ENCODE results near the gene FLG2. TPM values are rescaled to one million over a fixed set of nuclear protein-coding genes. Genes with fewer than 3 reads are reported as not detected.
A peak's percentile ranks its signal among the peaks of the same experiment; 100 is the strongest.
"Not testable (repeated sequence)": the region's sequence is repeated elsewhere in the genome, so short reads cannot be mapped to it uniquely, and the experiment has no call there.

FLG2 gene
- total RNA-seq, 2 donors from 2014 or later, result not detected

- ATAC-seq (no peak), DNase-seq (no peak)
- no peaks in the 10 kb centered on the region for H3K4me1 Mint-ChIP-seq
These were observed 11.4 kb downstream of the FLG2 start for GRCh38 chr1:152348447-152348846.

DNA sequence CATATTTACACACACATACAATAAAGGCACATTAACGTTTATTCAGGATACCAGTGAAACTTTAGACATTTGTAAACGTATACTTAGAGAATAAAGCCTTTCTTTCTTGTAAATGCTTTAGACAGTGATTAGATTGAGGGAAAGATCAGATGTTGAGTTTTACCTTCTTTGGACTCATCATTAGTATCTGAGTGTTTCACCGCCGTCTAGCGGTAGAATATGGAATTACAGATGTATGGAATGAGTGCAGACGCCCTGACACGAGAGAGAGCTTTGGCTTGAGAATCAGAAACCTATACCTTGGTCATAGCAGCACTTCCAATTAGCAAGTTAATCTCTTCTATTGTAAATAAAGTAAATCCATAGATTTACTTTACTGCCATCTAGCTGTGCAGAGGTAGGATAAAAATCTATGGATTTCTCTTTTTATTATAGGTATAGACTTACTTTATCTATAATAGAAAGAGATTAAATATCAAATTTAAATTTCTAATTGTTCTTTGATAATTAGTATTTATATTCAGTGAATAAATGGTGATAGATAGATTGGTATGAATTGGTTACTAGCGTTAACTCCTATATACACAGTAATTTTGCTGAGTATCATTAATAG is 12.6 kb downstream of the FLG2 start:
- no peaks in the 10 kb centered on the region for H3K9me3 ChIP-seq (ENCODE audit: control insufficient read depth, low read length, poor library complexity, severe bottlenecking)
- H3K27me3 Mint-ChIP-seq, result peaks cover 24% of the 10 kb centered on the region

More at GRCh38 chr1:152348447-152348846, 11.4 kb downstream of the FLG2 start:
- no peaks in the 10 kb centered on the region for H3K9me3 ChIP-seq (ENCODE audit: control insufficient read depth, low read length, poor library complexity, severe bottlenecking)
- Mint-ChIP-seq H3K4me3 (no peak overlapping the region), H3K36me3 (ENCODE audit: low read depth) (no peaks in the 10 kb centered on the region), H3K27me3 (peaks cover 18% of the 10 kb centered on the region), H3K27ac (no peak overlapping the region)

DNA sequence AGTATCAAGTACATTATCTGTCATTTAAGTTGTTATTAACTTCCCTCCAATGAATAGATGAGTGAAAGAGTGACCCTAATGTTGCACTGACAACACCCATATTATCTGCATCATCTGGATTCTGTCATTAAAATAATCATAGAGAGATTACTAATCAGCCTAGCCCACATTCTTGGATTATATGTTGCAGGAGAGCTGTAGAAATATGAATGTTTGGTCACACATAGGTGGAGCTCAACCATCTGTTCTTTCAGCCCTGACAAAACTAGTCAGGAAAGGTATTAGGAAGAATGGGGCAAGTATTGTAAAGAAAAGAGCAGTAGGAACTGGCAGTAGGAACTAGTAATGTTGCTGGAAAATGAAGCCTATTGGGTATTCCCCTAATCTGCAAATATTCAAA is 15.4 kb downstream of the FLG2 start:
- Mint-ChIP-seq H3K27me3 (peaks cover 29% of the 10 kb centered on the region), H3K36me3 (ENCODE audit: low read depth) (no peaks in the 10 kb centered on the region), H3K4me1 (no peaks in the 10 kb centered on the region), H3K27ac (no peak overlapping the region), H3K4me3 (no peak overlapping the region)
- ATAC-seq (no peak), DNase-seq (no peak)
- no peaks in the 10 kb centered on the region for H3K9me3 ChIP-seq (ENCODE audit: control insufficient read depth, low read length, poor library complexity, severe bottlenecking)

More for the DNA sequence above, 12.6 kb downstream of the FLG2 start:
- no peaks in the 10 kb centered on the region for H3K4me1 Mint-ChIP-seq
- H3K4me3 Mint-ChIP-seq, result no peak overlapping the region
- ATAC-seq (peak; percentile 77), DNase-seq (peak in 1 of 3 donors; percentile 44)
- no peak overlapping the region for H3K27ac Mint-ChIP-seq
- no peaks in the 10 kb centered on the region for H3K36me3 Mint-ChIP-seq (ENCODE audit: low read depth)

GRCh38 chr1:152343006-152343405 is 16.8 kb downstream of the FLG2 start:
- Mint-ChIP-seq H3K4me3 (no peak overlapping the region), H3K27me3 (peaks cover 29% of the 10 kb centered on the region), H3K27ac (no peak overlapping the region), H3K36me3 (ENCODE audit: low read depth) (no peaks in the 10 kb centered on the region), H3K4me1 (no peaks in the 10 kb centered on the region)
- no peaks in the 10 kb centered on the region for H3K9me3 ChIP-seq (ENCODE audit: control insufficient read depth, low read length, poor library complexity, severe bottlenecking)
- DNase-seq (no peak), ATAC-seq (no peak)

GRCh38 chr1:152335399-152335798 is 24.4 kb downstream of the FLG2 start:
- DNase-seq, result no peak
- peaks cover 18% of the 10 kb centered on the region for H3K27me3 Mint-ChIP-seq
- no peak overlapping the region for H3K27ac Mint-ChIP-seq
- H3K4me1 Mint-ChIP-seq, result no peaks in the 10 kb centered on the region
- no peaks in the 10 kb centered on the region for H3K9me3 ChIP-seq (ENCODE audit: control insufficient read depth, low read length, poor library complexity, severe bottlenecking)
- H3K4me3 Mint-ChIP-seq, result no peak overlapping the region
- no peaks in the 10 kb centered on the region for H3K36me3 Mint-ChIP-seq (ENCODE audit: low read depth)
- no peak for ATAC-seq

DNA sequence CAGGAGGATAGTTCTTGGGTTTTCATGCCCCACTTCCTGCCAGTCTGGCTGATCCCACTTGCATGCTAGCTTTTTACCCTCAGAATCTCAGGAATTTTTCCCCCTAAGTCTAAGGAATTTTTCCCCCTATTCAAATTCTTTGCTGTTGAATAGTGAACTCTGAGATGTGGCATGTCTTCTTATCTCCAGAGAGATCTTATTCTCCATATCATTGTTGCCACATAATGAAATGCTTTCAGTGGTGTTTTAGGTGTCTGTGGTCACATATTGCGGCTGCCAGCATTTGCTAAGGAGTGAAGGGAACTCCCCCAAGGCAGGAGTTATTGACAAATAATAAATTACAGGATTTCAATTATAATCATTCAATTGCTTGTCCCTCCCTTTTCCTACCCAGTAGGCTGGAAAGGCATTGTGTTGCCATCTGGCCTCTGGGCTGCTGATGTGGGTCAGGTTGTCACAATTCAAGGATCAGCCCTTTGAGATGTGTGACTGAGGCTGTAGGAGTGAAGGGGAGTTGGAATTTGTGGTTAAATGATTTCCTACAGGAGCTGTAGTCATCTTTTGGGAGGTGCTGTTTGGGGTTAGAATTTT is 30.9 kb downstream of the FLG2 start:
- Mint-ChIP-seq H3K4me3 (no peak overlapping the region), H3K4me1 (no peaks in the 10 kb centered on the region), H3K27ac (no peak overlapping the region), H3K36me3 (ENCODE audit: low read depth) (peaks cover 2% of the 10 kb centered on the region), H3K27me3 (peaks cover 12% of the 10 kb centered on the region)
- H3K9me3 ChIP-seq (ENCODE audit: control insufficient read depth, low read length, poor library complexity, severe bottlenecking), result no peaks in the 10 kb centered on the region
- DNase-seq (no peak), ATAC-seq (no peak)

GRCh38 chr1:152325111-152325510 is 34.7 kb downstream of the FLG2 start, which contains the start of gene FLG:
TSS of gene FLG (minus strand) at chr1:152325239. CDS start at chr1:152315456, 9,783 bp downstream.
- ATAC-seq (no peak), DNase-seq (no peak)
- Mint-ChIP-seq H3K36me3 (ENCODE audit: low read depth) (peaks cover 2% of the 10 kb centered on the region), H3K4me3 (no peak within 1 kb of the TSS), H3K27me3 (peaks cover 16% of the 10 kb centered on the region), H3K27ac (no peak within 1 kb of the TSS), H3K4me1 (no peaks in the 10 kb centered on the region)
- H3K9me3 ChIP-seq (ENCODE audit: control insufficient read depth, low read length, poor library complexity, severe bottlenecking), result no peaks in the 10 kb centered on the region

GRCh38 chr1:152313970-152314369 is 45.8 kb downstream of the FLG2 start:
- no peak overlapping the region for H3K27ac Mint-ChIP-seq
- H3K9me3 ChIP-seq (ENCODE audit: control insufficient read depth, low read length, poor library complexity, severe bottlenecking), result no peaks in the 10 kb centered on the region
- no peak for ATAC-seq
- H3K36me3 Mint-ChIP-seq (ENCODE audit: low read depth), result no peaks in the 10 kb centered on the region
- H3K4me1 Mint-ChIP-seq, result no peaks in the 10 kb centered on the region
- DNase-seq, result no peak
- no peak overlapping the region for H3K4me3 Mint-ChIP-seq
- H3K27me3 Mint-ChIP-seq, result peaks cover 16% of the 10 kb centered on the region

DNA sequence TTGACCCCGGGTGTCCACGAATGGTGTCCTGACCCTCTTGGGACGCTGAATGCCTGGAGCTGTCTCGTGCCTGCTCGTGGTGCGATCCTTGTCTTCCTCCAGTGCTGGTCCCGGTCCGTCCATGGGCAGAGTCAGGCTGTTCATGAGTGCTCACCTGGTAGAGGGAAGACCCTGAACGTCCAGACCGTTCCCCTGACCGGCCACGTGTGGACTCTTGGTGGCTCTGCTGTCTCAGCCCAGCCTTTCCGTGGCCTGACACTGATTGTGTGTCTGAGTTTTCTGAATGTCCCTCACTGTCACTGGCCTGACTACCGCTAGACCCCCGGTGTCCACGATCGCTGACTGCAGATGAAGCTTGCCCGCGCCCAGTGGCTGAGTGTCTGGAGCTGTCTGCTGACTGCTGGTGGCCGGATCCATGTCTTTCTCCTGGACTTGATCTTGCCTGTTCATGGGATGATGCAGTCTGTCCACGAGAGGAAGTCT is 46.4 kb downstream of the FLG2 start:
- peaks cover 16% of the 10 kb centered on the region for H3K27me3 Mint-ChIP-seq
- ATAC-seq (no peak), DNase-seq (no peak)
- H3K27ac Mint-ChIP-seq, result no peak overlapping the region
- H3K9me3 ChIP-seq (ENCODE audit: control insufficient read depth, low read length, poor library complexity, severe bottlenecking), result no peaks in the 10 kb centered on the region
- H3K36me3 Mint-ChIP-seq (ENCODE audit: low read depth), result no peaks in the 10 kb centered on the region
- H3K4me3 Mint-ChIP-seq, result no peak overlapping the region
- no peaks in the 10 kb centered on the region for H3K4me1 Mint-ChIP-seq

GRCh38 chr1:152312169-152312568 is 47.6 kb downstream of the FLG2 start:
- not testable (repeated sequence) for DNase-seq; H3K4me3 Mint-ChIP-seq; H3K27ac Mint-ChIP-seq; H3K36me3 Mint-ChIP-seq (ENCODE audit: low read depth); H3K4me1 Mint-ChIP-seq; H3K9me3 ChIP-seq (ENCODE audit: control insufficient read depth, low read length, poor library complexity, severe bottlenecking); ATAC-seq
- peaks cover 16% of the 10 kb centered on the region for H3K27me3 Mint-ChIP-seq

DNA sequence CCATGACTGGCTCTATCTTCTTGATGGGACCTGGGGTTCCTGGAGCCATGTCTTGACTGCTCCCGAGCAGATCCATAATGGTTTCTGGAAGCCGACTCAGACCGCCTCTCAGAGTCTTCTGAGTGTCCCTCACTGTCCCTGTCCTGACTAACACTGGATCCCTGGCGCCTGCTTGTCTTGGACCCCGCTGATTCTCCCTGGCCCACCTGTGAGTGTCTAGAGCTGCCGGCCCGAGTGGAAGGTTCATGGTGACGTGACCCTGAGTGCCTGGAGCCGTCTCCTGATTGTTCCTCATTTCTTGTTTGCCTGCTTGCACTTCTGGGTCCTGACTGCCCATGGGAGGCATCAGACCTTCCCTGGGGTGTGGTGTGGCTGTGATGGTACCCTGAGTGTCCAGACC is 49.9 kb downstream of the FLG2 start:
- no peak overlapping the region for H3K27ac Mint-ChIP-seq
- ATAC-seq, result no peak
- peaks cover 16% of the 10 kb centered on the region for H3K27me3 Mint-ChIP-seq
- DNase-seq, result no peak
- H3K9me3 ChIP-seq (ENCODE audit: control insufficient read depth, low read length, poor library complexity, severe bottlenecking), result no peaks in the 10 kb centered on the region
- no peak overlapping the region for H3K4me3 Mint-ChIP-seq
- H3K4me1 Mint-ChIP-seq, result no peaks in the 10 kb centered on the region
- no peaks in the 10 kb centered on the region for H3K36me3 Mint-ChIP-seq (ENCODE audit: low read depth)

DNA sequence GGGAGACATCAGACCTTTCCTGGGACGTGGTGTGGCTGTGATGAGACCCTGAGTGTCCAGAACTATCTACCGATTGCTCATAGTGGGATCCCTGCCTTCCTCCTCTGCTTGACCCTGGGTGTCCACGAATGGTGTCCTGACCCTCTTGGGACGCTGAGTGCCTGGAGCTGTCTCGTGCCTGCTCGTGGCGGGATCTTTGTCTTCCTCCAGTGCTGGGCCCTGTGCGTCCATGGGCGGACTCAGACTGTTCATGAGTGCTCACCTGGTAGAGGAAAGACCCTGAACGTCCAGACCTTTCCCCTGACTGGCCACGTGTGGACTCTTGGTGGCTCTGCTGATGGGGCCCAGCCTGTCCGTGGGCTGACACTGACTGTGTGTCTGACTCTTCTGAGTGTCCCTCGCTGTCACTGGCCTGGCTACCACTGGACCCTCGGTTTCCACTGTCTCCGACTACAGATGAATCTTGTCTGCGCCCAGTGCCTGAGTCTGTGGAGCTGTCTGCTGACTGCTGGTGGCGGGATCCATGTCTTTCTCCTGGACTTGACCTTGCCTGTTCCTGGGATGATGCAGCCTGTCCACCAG is 50.4 kb downstream of the FLG2 start:
- DNase-seq; H3K36me3 Mint-ChIP-seq (ENCODE audit: low read depth); H3K4me1 Mint-ChIP-seq; ATAC-seq; H3K27ac Mint-ChIP-seq; H3K9me3 ChIP-seq (ENCODE audit: control insufficient read depth, low read length, poor library complexity, severe bottlenecking); H3K4me3 Mint-ChIP-seq: not testable (repeated sequence)
- H3K27me3 Mint-ChIP-seq, result peaks cover 16% of the 10 kb centered on the region

DNA sequence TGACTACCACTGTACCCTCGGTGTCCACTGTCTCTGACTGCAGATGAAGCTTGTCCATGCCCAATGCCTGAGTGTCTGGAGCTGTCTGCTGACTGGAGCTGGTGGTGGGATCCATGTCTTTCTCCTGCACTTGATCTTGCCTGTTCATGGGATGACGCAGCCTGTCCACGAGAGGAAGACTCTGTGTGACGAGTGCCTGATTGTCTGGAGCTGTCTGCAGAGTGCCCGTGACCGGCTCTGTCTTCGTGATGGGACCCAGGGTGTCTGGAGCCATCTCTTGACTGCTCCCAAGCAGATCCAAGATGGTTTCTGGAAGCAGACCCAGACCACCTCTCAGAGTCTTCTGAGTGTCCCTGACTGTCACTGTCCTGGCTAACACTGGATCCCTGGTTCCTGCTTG is 51.0 kb downstream of the FLG2 start:
- H3K36me3 Mint-ChIP-seq (ENCODE audit: low read depth); H3K27ac Mint-ChIP-seq; H3K4me1 Mint-ChIP-seq; H3K9me3 ChIP-seq (ENCODE audit: control insufficient read depth, low read length, poor library complexity, severe bottlenecking); DNase-seq; H3K4me3 Mint-ChIP-seq; ATAC-seq: not testable (repeated sequence)
- H3K27me3 Mint-ChIP-seq, result peaks cover 15% of the 10 kb centered on the region

Measured in T-helper 17 cell (primary cell).